Vagina (tissue), 2 donors: Measurements from ENCODE around the gene VSTM2B. TPM values are rescaled to one million over a fixed set of nuclear protein-coding genes. Genes with fewer than 3 reads are reported as not detected.

Experiments
- DNase-seq, 2 donors: peaks; one replicate each; pipeline ENCODE4 v3.0.0-alpha.2; 2017; ENCODE audit errors: extremely low spot score in 2 of 2
- H3K27ac ChIP-seq: fragments of 200-600 bp; sonication (generic); one replicate; pipeline ENCODE4 v1.5.1; 2019
- H3K27me3 ChIP-seq: fragments of 200-600 bp; sonication (generic); one replicate; pipeline ENCODE4 v1.5.1; 2019
- H3K36me3 ChIP-seq, 2 donors: fragments of 200-600 bp; sonication (generic); one replicate each; pipeline ENCODE4 v1.5.1; 2017 to 2019
- H3K4me1 ChIP-seq: fragments of 200-600 bp; sonication (generic); one replicate; pipeline ENCODE4 v1.5.1; 2019
- H3K4me3 ChIP-seq, 2 donors: fragments of 200-600 bp; sonication (generic); 1 replicate in 1 of 2; 2 replicates in 1 of 2; pipeline ENCODE4 v1.5.1; 2016 to 2019
- H3K9me3 ChIP-seq: fragments of 200-600 bp; sonication (generic); one replicate; pipeline ENCODE4 v1.5.1; 2019
- CTCF ChIP-seq, 3 experiments: fragments of 450-650 bp in 2 of 3; fragments of 200-600 bp in 1 of 3; sonication (generic) in 1 of 3; IDR thresholded peaks; one replicate each; pipeline ENCODE4 v1.5.1; 2017 to 2019; ENCODE audit warnings: antibody characterized with exemption in 3 of 3, mild to moderate bottlenecking in 2 of 3, moderate library complexity in 2 of 3
- POLR2A ChIP-seq, 2 donors: fragments of 450-650 bp; IDR thresholded peaks; one replicate each; pipeline ENCODE4 v1.6.1; 2017; ENCODE audit warnings: antibody characterized with exemption in 2 of 2, mild to moderate bottlenecking in 2 of 2, moderate library complexity in 2 of 2
- POLR2AphosphoS5 ChIP-seq, 2 donors: sonication (generic); formaldehyde crosslinking; IDR thresholded peaks; one replicate each; pipeline ENCODE4 v1.9.0; 2017; ENCODE audit warnings: antibody characterized with exemption in 2 of 2, mild to moderate bottlenecking in 2 of 2, low read depth in 1 of 2; ENCODE audit not compliant: insufficient read depth in 1 of 2
- intact Hi-C: fragments of 100-400 bp; cut with DNase I; formaldehyde crosslinking; loops from one replicate; pipeline ENCODE4 v1.15.1; 2023
- total RNA-seq: library from RNA; depleted of rRNA; stranded (reverse); fragments of >200 nt; gene quantifications from one replicate; pipeline ENCODE4 v1.2.3, GENCODE V29; 2016

Gene VSTM2B
- total RNA-seq, 1 donor from 2014 or later = 0.98 TPM

- TF ChIP-seq POLR2AphosphoS5 (IDR thresholded peaks at IDR 0.05; ENCODE audit: insufficient read depth in 1 of 2, low read depth in 1 of 2) = no peak
- TF ChIP-seq POLR2A (IDR thresholded peaks at IDR 0.05) = no peak
- TF ChIP-seq CTCF (IDR thresholded peaks at IDR 0.05) = no peak
- Histone ChIP-seq H3K9me3 (no peaks in the 10 kb centered on the region), H3K4me1 (no peaks in the 10 kb centered on the region), H3K27ac (no peak overlapping the region), H3K36me3 (no peaks in the 10 kb centered on the region), H3K27me3 (no peaks in the 10 kb centered on the region), H3K4me3 (no peak overlapping the region)
- intact Hi-C loops = no loop called here
- peak; percentile 65 to 79 for DNase-seq
These were observed 42.5 kb downstream of the VSTM2B start for GRCh38 chr19:29568036-29569025.

- intact Hi-C loops = no loop called here
- Histone ChIP-seq H3K4me3 (no peak overlapping the region), H3K36me3 (no peaks in the 10 kb centered on the region), H3K27ac (no peak overlapping the region), H3K9me3 (no peaks in the 10 kb centered on the region), H3K27me3 (no peaks in the 10 kb centered on the region), H3K4me1 (no peaks in the 10 kb centered on the region)
- peak; percentile 54 to 72 for DNase-seq
- TF ChIP-seq POLR2AphosphoS5 (IDR thresholded peaks at IDR 0.05; ENCODE audit: insufficient read depth in 1 of 2, low read depth in 1 of 2) (no peak), CTCF (IDR thresholded peaks at IDR 0.05) (no peak)
These were observed 43.5 kb downstream of the VSTM2B start for GRCh38 chr19:29569038-29569911.

- Histone ChIP-seq H3K9me3 (no peaks in the 10 kb centered on the region), H3K4me3 (no peak overlapping the region), H3K36me3 (no peaks in the 10 kb centered on the region), H3K4me1 (no peaks in the 10 kb centered on the region), H3K27me3 (no peaks in the 10 kb centered on the region), H3K27ac (no peak overlapping the region)
- peak; percentile 20 to 61 for DNase-seq
- intact Hi-C loops = no loop called here
- TF ChIP-seq POLR2A (IDR thresholded peaks at IDR 0.05) = no peak
These were observed 45.4 kb downstream of the VSTM2B start for GRCh38 chr19:29571181-29571580.

GRCh38 chr19:29573486-29573885, 47.7 kb downstream of the VSTM2B start:
- no peaks in the 10 kb centered on the region for H3K27me3 ChIP-seq
- H3K4me1 ChIP-seq = no peaks in the 10 kb centered on the region
- DNase-seq = peak in 1 of 2 donors; percentile 67
- no peaks in the 10 kb centered on the region for H3K36me3 ChIP-seq
- intact Hi-C loops = no loop called here
- H3K27ac ChIP-seq = no peak overlapping the region
- H3K9me3 ChIP-seq = no peaks in the 10 kb centered on the region
- H3K4me3 ChIP-seq = no peak overlapping the region
- no peak for TF ChIP-seq CTCF (IDR thresholded peaks at IDR 0.05)
- no peak for TF ChIP-seq POLR2AphosphoS5 (IDR thresholded peaks at IDR 0.05; ENCODE audit: insufficient read depth in 1 of 2, low read depth in 1 of 2)
- TF ChIP-seq POLR2A (IDR thresholded peaks at IDR 0.05) = no peak

GRCh38 chr19:29574510-29574909, 48.7 kb downstream of the VSTM2B start:
- Histone ChIP-seq H3K27me3 (no peaks in the 10 kb centered on the region), H3K36me3 (no peaks in the 10 kb centered on the region), H3K4me3 (no peak overlapping the region), H3K9me3 (no peaks in the 10 kb centered on the region), H3K27ac (no peak overlapping the region), H3K4me1 (no peaks in the 10 kb centered on the region)
- TF ChIP-seq CTCF (IDR thresholded peaks at IDR 0.05) = no peak
- no peak for TF ChIP-seq POLR2A (IDR thresholded peaks at IDR 0.05)
- TF ChIP-seq POLR2AphosphoS5 (IDR thresholded peaks at IDR 0.05; ENCODE audit: insufficient read depth in 1 of 2, low read depth in 1 of 2) = no peak
- intact Hi-C loops = no loop called here
- peak; percentile 2 to 10 for DNase-seq
